HCT116 (cell line): ENCODE measurements around the gene AP2A1.

Experiments
- ATF3 ChIP-seq: IDR thresholded peaks from 2 replicates; pipeline ENCODE4 v1.6.1; 2012
- CTCF ChIP-seq, 3 experiments: fragments of 200-600 bp in 1 of 3; sonication (generic) in 1 of 3; IDR thresholded peaks in 2 of 3; conservative IDR thresholded peaks in 1 of 3; 2 replicates each; pipeline ENCODE4 v1.5.1; 2012 to 2017; ENCODE audit warnings: low read depth in 2 of 3, low read length in 2 of 3, antibody characterized with exemption in 1 of 3, borderline replicate concordance in 1 of 3, control low read depth in 1 of 3, mild to moderate bottlenecking in 1 of 3, mixed read lengths in 1 of 3, mixed run types in 1 of 3, moderate library complexity in 1 of 3; ENCODE audit not compliant: insufficient read depth in 1 of 3
- RAD21 ChIP-seq: IDR thresholded peaks from 2 replicates; pipeline ENCODE4 v1.6.1; 2012; ENCODE audit warnings: low read depth, mild to moderate bottlenecking
- SIN3A ChIP-seq: IDR thresholded peaks from 2 replicates; pipeline ENCODE4 v1.6.1; 2012; ENCODE audit warnings: low read depth
- SRF ChIP-seq: IDR thresholded peaks from 2 replicates; pipeline ENCODE4 v1.6.1; 2012; ENCODE audit warnings: low read depth
- ZFX ChIP-seq: fragments of 450-650 bp; IDR thresholded peaks from 2 replicates; pipeline ENCODE4 v1.6.1; 2017
- ZNF274 ChIP-seq: fragments of 200-500 bp; sonication (Bioruptor generic); IDR thresholded peaks from 2 replicates; pipeline ENCODE4 v1.6.1; 2014; ENCODE audit warnings: mild to moderate bottlenecking, low read depth, low read length, inconsistent platforms

GRCh38 chr19:49800771-49801170 lies 34.0 kb downstream of the AP2A1 start:
- TF ChIP-seq ATF3 (no peak), SRF (no peak), SIN3A (no peak), ZFX (no peak), ZNF274 (no peak), RAD21 (no peak), CTCF (IDR thresholded peaks at IDR 0.05 in 2 of 3, conservative IDR thresholded peaks at IDR 0.05 in 1 of 3; ENCODE audit: borderline replicate concordance in 1 of 3, insufficient read depth in 1 of 3, low read depth in 2 of 3, low read length in 2 of 3) (no peak)
